Gastroesophageal sphincter (tissue), 4 donors: ENCODE measurements around the gene HCAR3. TPM values are rescaled to one million over a fixed set of nuclear protein-coding genes. Genes with fewer than 3 reads are reported as not detected.

Experiments used
- small RNA-seq, 4 donors: library from RNA; depleted of rRNA; stranded (forward); fragments of <200 nt; gene quantifications; one replicate each; pipeline ENCODE3, GENCODE V24; 2016
- total RNA-seq, 4 donors: library from RNA; depleted of rRNA; stranded (reverse); fragments of >200 nt; gene quantifications; one replicate each; pipeline ENCODE4 v1.1.0, GENCODE V29; 2016

HCAR3 gene
- total RNA-seq, 4 donors from 2014 or later = not detected

Small RNAs within 50 kb of the gene (small RNA-seq; reads per million reads assigned to genes)
- gene AC026333.2 = 0 reads per million in 4 donors

Other genes with a start within 250 kb of the HCAR3 start
- 10 to 100 TPM; 14.1 to 26.0 (median 20.2) TPM for gene ZCCHC8, start 215.9 kb downstream of the HCAR3 start, total RNA-seq
- gene RSRC2, start 189.9 kb downstream of the HCAR3 start, total RNA-seq = 100 to 1,000 TPM in 1 of 4 donors, 10 to 100 TPM in 3; 37.4 to 102 (median 72.0) TPM
- 10 to 100 TPM in 2 of 4 donors, 1 to 10 TPM in 2; 3.5 to 15.9 (median 10.4) TPM for gene KNTC1, start 189.6 kb downstream of the HCAR3 start, total RNA-seq
- 1 to 10 TPM in 1 of 4 donors, under 1 TPM in 1, not detected in 2; 0.54 to 3.4 TPM for gene HCAR2, start 13.5 kb downstream of the HCAR3 start, total RNA-seq
- under 1 TPM in 3 of 4 donors, not detected in 1; 0.08 to 0.27 (median 0.16) TPM for gene HCAR1, start 14.0 kb upstream of the HCAR3 start, total RNA-seq
- gene DENR, start 36.0 kb upstream of the HCAR3 start, total RNA-seq = 10 to 100 TPM; 22.9 to 31.5 (median 23.9) TPM
- gene CCDC62, start 57.8 kb upstream of the HCAR3 start, total RNA-seq = 1 to 10 TPM in 1 of 4 donors, under 1 TPM in 3; 0.23 to 1.2 (median 0.61) TPM
- 10 to 100 TPM; 10.2 to 32.5 (median 23.9) TPM for gene HIP1R, start 118.6 kb upstream of the HCAR3 start, total RNA-seq
- gene VPS37B, start 179.3 kb upstream of the HCAR3 start, total RNA-seq = 10 to 100 TPM; 23.4 to 47.4 (median 29.3) TPM
- 1 to 10 TPM; 2.3 to 8.4 (median 3.5) TPM for gene ABCB9, start 249.7 kb upstream of the HCAR3 start, total RNA-seq